Skeletal muscle tissue (tissue), 4 donors: Measurements from ENCODE around the gene NMT1. TPM values are rescaled to one million over a fixed set of nuclear protein-coding genes. Genes with fewer than 3 reads are reported as not detected.
A peak's percentile ranks its signal among the peaks of the same experiment; 100 is the strongest.

ENCODE experiments used
- H3K27ac ChIP-seq: one replicate; pipeline ENCODE4 v1.7.0; 2013; ENCODE audit warnings: mild to moderate bottlenecking, low read depth, low read length, inconsistent platforms
- H3K27me3 ChIP-seq, 3 donors: one replicate each; pipeline ENCODE4 v1.7.0; 2013; ENCODE audit warnings: low read length in 3 of 3; ENCODE audit not compliant: control insufficient read depth in 3 of 3, insufficient read depth in 3 of 3
- H3K36me3 ChIP-seq, 3 donors: one replicate each; pipeline ENCODE4 v1.7.0; 2013; ENCODE audit warnings: low read length in 3 of 3; ENCODE audit not compliant: control insufficient read depth in 3 of 3, insufficient read depth in 3 of 3
- H3K4me1 ChIP-seq, 3 donors: one replicate each; pipeline ENCODE4 v1.7.0; 2013; ENCODE audit warnings: low read length in 3 of 3, mild to moderate bottlenecking in 3 of 3; ENCODE audit not compliant: control insufficient read depth in 3 of 3, insufficient read depth in 3 of 3
- H3K4me3 ChIP-seq, 3 donors: one replicate each; pipeline ENCODE4 v1.7.0; 2013; ENCODE audit warnings: low read length in 3 of 3
- H3K9ac ChIP-seq, 3 donors: one replicate each; pipeline ENCODE4 v1.7.0; 2013; ENCODE audit warnings: low read length in 3 of 3, mild to moderate bottlenecking in 3 of 3, moderate library complexity in 2 of 3, low read depth in 1 of 3
- H3K9me3 ChIP-seq, 3 donors: one replicate each; pipeline ENCODE4 v1.7.0; 2013; ENCODE audit warnings: low read length in 3 of 3; ENCODE audit not compliant: control insufficient read depth in 3 of 3
- total RNA-seq: library from RNA; depleted of rRNA; stranded (reverse); fragments of >200 nt; gene quantifications from one replicate; pipeline ENCODE4 v1.2.3, GENCODE V29; 2014
- donor health status: Osteomylitis.

The NMT1 gene
- total RNA-seq, 1 donor from 2014 or later, result 35.5 TPM

- H3K4me1 ChIP-seq, result peaks cover 0 to 10% (median 5%) of the 10 kb centered on the region in 3 donors
- H3K27ac ChIP-seq, result no peak overlapping the region
Measured at GRCh38 chr17:45070809-45071208, 9.7 kb downstream of the NMT1 start.

GRCh38 chr17:45073414-45074070, 12.4 kb downstream of the NMT1 start:
- no peaks in the 10 kb centered on the region for H3K27me3 ChIP-seq
- peaks cover 3 to 17% (median 6%) of the 10 kb centered on the region in 3 donors for H3K4me1 ChIP-seq
- peaks cover 13 to 15% (median 14%) of the 10 kb centered on the region in 3 donors for H3K36me3 ChIP-seq
- no peak overlapping the region for H3K9ac ChIP-seq
- no peak overlapping the region for H3K4me3 ChIP-seq
- no peaks in the 10 kb centered on the region for H3K9me3 ChIP-seq
- H3K27ac ChIP-seq, result no peak overlapping the region

More at GRCh38 chr17:45070809-45071208, 9.7 kb downstream of the NMT1 start:
- Histone ChIP-seq H3K9me3 (no peaks in the 10 kb centered on the region), H3K27me3 (no peaks in the 10 kb centered on the region), H3K36me3 (peaks cover 13 to 14% (median 14%) of the 10 kb centered on the region in 3 donors), H3K9ac (no peak overlapping the region), H3K4me3 (no peak overlapping the region)

- H3K4me1 ChIP-seq, result peaks cover 12 to 29% (median 13%) of the 10 kb centered on the region in 3 donors
- H3K27me3 ChIP-seq, result no peaks in the 10 kb centered on the region
- peaks cover 15 to 25% (median 20%) of the 10 kb centered on the region in 3 donors for H3K36me3 ChIP-seq
- H3K9ac ChIP-seq, result peak overlapping the region in 1 of 3 donors; percentile 15
- no peak overlapping the region for H3K27ac ChIP-seq
- no peak overlapping the region for H3K4me3 ChIP-seq
- H3K9me3 ChIP-seq, result no peaks in the 10 kb centered on the region
Measured at GRCh38 chr17:45077643-45078042, 16.5 kb downstream of the NMT1 start.

- Histone ChIP-seq H3K9ac (peak overlapping the region in 1 of 3 donors; percentile 5), H3K4me3 (no peak overlapping the region), H3K4me1 (peaks cover 9 to 19% (median 13%) of the 10 kb centered on the region in 3 donors), H3K9me3 (no peaks in the 10 kb centered on the region), H3K27me3 (no peaks in the 10 kb centered on the region), H3K27ac (no peak overlapping the region), H3K36me3 (peaks cover 26 to 29% (median 28%) of the 10 kb centered on the region in 3 donors)
Measured at GRCh38 chr17:45081047-45081703, 20.1 kb downstream of the NMT1 start.

- no peak overlapping the region for H3K4me3 ChIP-seq
- no peak overlapping the region for H3K9ac ChIP-seq
- H3K27me3 ChIP-seq, result no peaks in the 10 kb centered on the region
- peaks cover 52 to 62% (median 61%) of the 10 kb centered on the region in 3 donors for H3K36me3 ChIP-seq
- peak overlapping the region; percentile 74 for H3K27ac ChIP-seq
- peaks cover 29 to 36% (median 33%) of the 10 kb centered on the region in 3 donors for H3K4me1 ChIP-seq
- no peaks in the 10 kb centered on the region for H3K9me3 ChIP-seq
Measured at GRCh38 chr17:45086391-45086790, 25.3 kb downstream of the NMT1 start.

- no peaks in the 10 kb centered on the region for H3K27me3 ChIP-seq
- H3K4me3 ChIP-seq, result peak overlapping the region in 2 of 3 donors; percentile 30 to 40
- H3K9me3 ChIP-seq, result no peaks in the 10 kb centered on the region
- H3K4me1 ChIP-seq, result peaks cover 28 to 37% (median 32%) of the 10 kb centered on the region in 3 donors
- H3K9ac ChIP-seq, result peak overlapping the region in 1 of 3 donors; percentile 74
- peaks cover 48 to 60% (median 58%) of the 10 kb centered on the region in 3 donors for H3K36me3 ChIP-seq
- H3K27ac ChIP-seq, result peak overlapping the region; percentile 74
Measured at GRCh38 chr17:45086865-45087503, 25.9 kb downstream of the NMT1 start.

GRCh38 chr17:45087504-45087975, 26.4 kb downstream of the NMT1 start:
- Histone ChIP-seq H3K9me3 (no peaks in the 10 kb centered on the region), H3K4me1 (peaks cover 33 to 42% (median 37%) of the 10 kb centered on the region in 3 donors), H3K36me3 (peaks cover 44 to 63% (median 55%) of the 10 kb centered on the region in 3 donors), H3K4me3 (peak overlapping the region in 2 of 3 donors; percentile 24 to 40), H3K27ac (peak overlapping the region; percentile 74), H3K9ac (peak overlapping the region in 2 of 3 donors; percentile 48 to 74), H3K27me3 (no peaks in the 10 kb centered on the region)

GRCh38 chr17:45087978-45088377, 26.9 kb downstream of the NMT1 start:
- peaks cover 38 to 46% (median 42%) of the 10 kb centered on the region in 3 donors for H3K4me1 ChIP-seq
- peak overlapping the region in 2 of 3 donors; percentile 48 to 74 for H3K9ac ChIP-seq
- peak overlapping the region in 2 of 3 donors; percentile 24 to 29 for H3K4me3 ChIP-seq
- no peaks in the 10 kb centered on the region for H3K9me3 ChIP-seq
- no peaks in the 10 kb centered on the region for H3K27me3 ChIP-seq
- H3K27ac ChIP-seq, result peak overlapping the region; percentile 74
- peaks cover 44 to 63% (median 54%) of the 10 kb centered on the region in 3 donors for H3K36me3 ChIP-seq

GRCh38 chr17:45088741-45089140, 27.6 kb downstream of the NMT1 start:
- Histone ChIP-seq H3K36me3 (peaks cover 40 to 58% (median 53%) of the 10 kb centered on the region in 3 donors), H3K9me3 (no peaks in the 10 kb centered on the region), H3K27me3 (no peaks in the 10 kb centered on the region), H3K9ac (peak overlapping the region in 1 of 3 donors; percentile 51), H3K27ac (peak overlapping the region; percentile 74), H3K4me1 (peaks cover 45 to 54% (median 49%) of the 10 kb centered on the region in 3 donors), H3K4me3 (no peak overlapping the region)
